ENCODE results near the gene BICC1. TPM values are rescaled to one million over a fixed set of nuclear protein-coding genes. Genes with fewer than 3 reads are reported as not detected.

Gene BICC1
- total RNA-seq, 1 donor from 2014 or later, result 9.3 TPM

DNA sequence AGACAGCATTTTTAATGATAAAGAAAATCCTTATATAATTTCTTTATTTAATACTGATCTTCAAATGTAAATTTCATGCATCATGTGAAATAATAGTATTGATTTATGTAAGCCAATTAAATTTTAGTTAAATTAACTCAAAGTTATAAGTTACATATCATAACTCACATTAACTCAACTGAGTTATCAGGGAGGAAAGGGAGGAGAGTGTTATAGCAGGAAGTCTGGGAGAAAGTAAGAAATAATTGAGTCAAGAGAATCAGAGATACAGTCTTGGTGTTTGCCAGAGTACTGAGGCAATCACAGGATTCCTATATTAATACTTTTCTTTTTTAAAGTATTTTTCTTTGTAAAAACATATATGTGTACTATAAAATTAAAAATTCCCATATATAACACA, 4.0 kb downstream of the BICC1 start:
- TF ChIP-seq CTCF (IDR thresholded peaks at IDR 0.05; ENCODE audit: unreplicated experiment), result no peak
- DNase-seq (ENCODE audit: low spot score in 2 of 2, unreplicated experiment in 2 of 2), result no peak
- Mint-ChIP-seq H3K4me3 (no peak overlapping the region), H3K9me3 (peaks cover 6% of the 10 kb centered on the region), H3K27ac (no peak overlapping the region), H3K27me3 (ENCODE audit: low read depth) (peaks cover 59% of the 10 kb centered on the region), H3K4me1 (peaks cover 17% of the 10 kb centered on the region), H3K36me3 (peaks cover 1% of the 10 kb centered on the region)

DNA sequence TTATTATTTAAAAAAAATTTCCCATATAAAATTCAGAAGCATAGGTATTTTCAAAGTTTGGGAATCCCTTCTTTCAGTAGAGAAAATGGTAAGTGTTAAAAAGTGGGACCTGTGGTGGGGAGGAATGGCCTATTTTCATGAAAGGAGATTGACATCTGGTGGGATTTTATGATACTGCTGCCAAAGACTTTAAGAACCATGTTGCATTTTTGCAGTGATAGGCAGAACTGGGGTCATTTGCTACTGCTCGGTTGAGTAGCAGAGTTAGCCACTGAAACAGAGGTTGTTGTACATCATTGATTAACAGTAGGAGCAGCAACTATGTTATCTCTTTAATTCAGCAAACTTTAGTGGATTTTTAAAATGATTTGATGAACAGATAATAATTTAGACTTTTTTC, 4.4 kb downstream of the BICC1 start:
- no peak overlapping the region for H3K4me3 Mint-ChIP-seq
- DNase-seq (ENCODE audit: low spot score in 2 of 2, unreplicated experiment in 2 of 2), result no peak
- H3K9me3 Mint-ChIP-seq, result peaks cover 6% of the 10 kb centered on the region
- peaks cover 17% of the 10 kb centered on the region for H3K4me1 Mint-ChIP-seq
- peaks cover 57% of the 10 kb centered on the region for H3K27me3 Mint-ChIP-seq (ENCODE audit: low read depth)
- peaks cover 1% of the 10 kb centered on the region for H3K36me3 Mint-ChIP-seq
- H3K27ac Mint-ChIP-seq, result no peak overlapping the region
- no peak for TF ChIP-seq CTCF (IDR thresholded peaks at IDR 0.05; ENCODE audit: unreplicated experiment)

DNA sequence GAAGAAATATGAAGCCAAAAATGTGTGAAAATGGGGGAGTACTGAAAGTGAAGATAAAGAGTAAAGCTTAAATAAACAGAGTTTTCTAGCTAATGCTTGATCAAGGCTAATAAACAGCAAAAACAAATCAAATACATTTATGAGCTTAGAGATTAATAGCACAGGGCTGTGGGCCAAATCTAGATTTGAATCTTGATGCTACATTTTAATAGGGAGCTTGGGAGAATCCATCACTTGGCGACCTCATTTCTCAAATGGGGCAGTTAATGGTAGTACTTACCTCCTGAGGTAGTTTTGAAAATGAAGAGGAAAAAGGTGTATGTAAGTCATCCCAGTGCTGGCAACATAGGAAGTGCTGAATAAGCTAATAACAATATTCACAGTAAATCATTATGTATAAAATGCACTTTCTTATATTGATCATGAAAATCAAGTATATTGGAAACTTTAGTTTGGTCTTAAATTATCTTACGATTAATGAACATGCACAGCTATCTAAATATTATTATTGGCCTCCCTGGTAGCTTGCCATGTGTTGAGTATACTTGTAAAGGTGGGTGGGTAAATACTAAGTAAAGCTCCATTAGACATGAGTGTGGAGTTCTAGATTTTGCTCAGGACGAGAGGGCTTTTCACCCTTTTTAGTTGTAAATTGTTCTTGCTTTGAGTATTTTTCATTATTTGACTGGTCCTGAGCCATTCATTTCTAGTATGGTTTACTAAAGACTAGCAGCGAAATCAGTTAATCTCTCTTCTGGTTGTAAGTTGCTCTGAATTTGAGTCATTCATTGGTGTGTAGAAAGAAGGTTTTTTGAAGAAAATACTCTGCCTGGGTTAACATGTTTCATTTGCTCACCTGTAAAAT, 5.1 kb downstream of the BICC1 start:
- no peak for TF ChIP-seq CTCF (IDR thresholded peaks at IDR 0.05; ENCODE audit: unreplicated experiment)
- Mint-ChIP-seq H3K27me3 (ENCODE audit: low read depth) (peaks cover 58% of the 10 kb centered on the region), H3K4me1 (peaks cover 14% of the 10 kb centered on the region), H3K36me3 (peaks cover 1% of the 10 kb centered on the region), H3K4me3 (no peak overlapping the region), H3K27ac (no peak overlapping the region), H3K9me3 (peaks cover 6% of the 10 kb centered on the region)
- DNase-seq (ENCODE audit: low spot score in 2 of 2, unreplicated experiment in 2 of 2), result no peak

- Mint-ChIP-seq H3K27ac (no peak overlapping the region), H3K4me3 (no peak overlapping the region), H3K36me3 (peaks cover 1% of the 10 kb centered on the region), H3K27me3 (ENCODE audit: low read depth) (peaks cover 57% of the 10 kb centered on the region), H3K9me3 (peaks cover 6% of the 10 kb centered on the region), H3K4me1 (peaks cover 11% of the 10 kb centered on the region)
- DNase-seq (ENCODE audit: low spot score in 2 of 2, unreplicated experiment in 2 of 2), result no peak
- TF ChIP-seq CTCF (IDR thresholded peaks at IDR 0.05; ENCODE audit: unreplicated experiment), result no peak
Observed at GRCh38 chr10:58518775-58519174, 6.1 kb downstream of the BICC1 start.

DNA sequence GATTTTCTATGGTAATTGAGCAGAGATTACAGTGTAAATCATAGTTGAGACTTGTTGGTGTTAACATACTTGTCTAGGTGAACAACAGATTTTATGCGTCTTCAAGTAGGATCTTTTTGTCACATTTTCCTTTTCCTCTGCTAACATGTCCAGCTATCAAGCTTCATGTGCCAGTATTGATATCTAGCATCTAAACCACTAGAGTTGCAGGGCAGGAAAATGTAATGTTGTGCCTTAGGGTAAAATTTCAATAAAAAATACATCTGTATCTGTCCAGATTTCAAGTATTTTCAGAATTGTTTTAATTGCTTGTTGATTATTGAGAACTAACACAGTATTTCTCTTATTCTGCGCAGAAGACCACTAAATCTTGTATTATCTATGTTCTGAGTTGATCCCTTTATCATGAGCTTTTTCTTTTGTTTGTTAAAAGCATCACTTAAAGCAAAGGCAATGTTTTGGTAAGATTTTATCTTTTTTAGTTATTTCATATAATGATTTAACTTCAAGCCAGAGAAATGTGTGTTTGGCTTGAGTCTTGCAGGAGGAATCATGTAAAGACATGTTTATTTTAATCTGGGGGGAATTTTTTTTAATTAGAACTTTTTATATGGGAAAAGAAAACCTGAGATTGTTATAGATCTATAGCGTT, 16.5 kb downstream of the BICC1 start:
- Mint-ChIP-seq H3K4me1 (peaks cover 13% of the 10 kb centered on the region), H3K36me3 (peaks cover 8% of the 10 kb centered on the region), H3K27me3 (ENCODE audit: low read depth) (peaks cover 4% of the 10 kb centered on the region), H3K4me3 (no peak overlapping the region), H3K9me3 (peaks cover 9% of the 10 kb centered on the region), H3K27ac (no peak overlapping the region)
- no peak for DNase-seq (ENCODE audit: low spot score in 2 of 2, unreplicated experiment in 2 of 2)
- TF ChIP-seq CTCF (IDR thresholded peaks at IDR 0.05; ENCODE audit: unreplicated experiment), result no peak

Measured in mesothelial cell of epicardium (in vitro differentiated cells).